ENCODE measurements around the gene C1QL4. TPM values are rescaled to one million over a fixed set of nuclear protein-coding genes. Genes with fewer than 3 reads are reported as not detected.

C1QL4 gene
- total RNA-seq, 1 experiment from 2014 or later, result 0.41 TPM

DNA sequence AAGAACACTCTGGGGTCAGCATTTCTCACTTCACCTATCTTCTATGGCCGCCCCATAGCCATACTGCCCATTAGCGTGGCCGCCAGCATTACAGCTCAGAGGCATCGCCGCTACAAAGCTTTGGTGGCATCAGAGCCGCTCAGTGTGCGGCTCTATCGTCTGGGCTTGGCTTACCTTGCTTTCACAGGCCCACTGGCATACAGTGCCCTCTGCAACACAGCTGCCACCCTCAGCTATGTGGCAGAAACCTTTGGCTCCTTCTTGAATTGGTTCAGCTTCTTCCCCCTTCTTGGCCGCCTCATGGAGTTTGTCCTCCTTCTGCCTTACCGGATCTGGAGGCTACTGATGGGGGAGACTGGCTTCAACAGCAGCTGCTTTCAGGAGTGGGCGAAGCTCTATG, 12.3 kb upstream of the C1QL4 start:
- no TSS peak for BruUV-seq (replicated peaks)
- ChIA-PET POLR2A (ENCODE audit: low non-redundant PET) (no interaction called here), CTCF (no interaction called here)
- DNase-seq (ENCODE audit: low spot score), result no peak
- peaks cover 14% of the 10 kb centered on the region for H3K27me3 ChIP-seq (replicated peaks; ENCODE audit: insufficient read depth, low read depth, low read length, poor library complexity)
- intact Hi-C loops (cut with micrococcal nuclease; ENCODE audit: unreplicated experiment), result no loop called here
- no peak overlapping the region for H3K27ac ChIP-seq (ENCODE audit: low read depth, low read length, poor library complexity, severe bottlenecking)
- H3K4me1 ChIP-seq (ENCODE audit: insufficient read depth, low read length, poor library complexity, severe bottlenecking), result peaks cover 25% of the 10 kb centered on the region
- no peaks in the 10 kb centered on the region for H3K36me3 ChIP-seq (ENCODE audit: insufficient read depth, low read length, poor library complexity, severe bottlenecking)
- TF ChIP-seq, protein P1, sequence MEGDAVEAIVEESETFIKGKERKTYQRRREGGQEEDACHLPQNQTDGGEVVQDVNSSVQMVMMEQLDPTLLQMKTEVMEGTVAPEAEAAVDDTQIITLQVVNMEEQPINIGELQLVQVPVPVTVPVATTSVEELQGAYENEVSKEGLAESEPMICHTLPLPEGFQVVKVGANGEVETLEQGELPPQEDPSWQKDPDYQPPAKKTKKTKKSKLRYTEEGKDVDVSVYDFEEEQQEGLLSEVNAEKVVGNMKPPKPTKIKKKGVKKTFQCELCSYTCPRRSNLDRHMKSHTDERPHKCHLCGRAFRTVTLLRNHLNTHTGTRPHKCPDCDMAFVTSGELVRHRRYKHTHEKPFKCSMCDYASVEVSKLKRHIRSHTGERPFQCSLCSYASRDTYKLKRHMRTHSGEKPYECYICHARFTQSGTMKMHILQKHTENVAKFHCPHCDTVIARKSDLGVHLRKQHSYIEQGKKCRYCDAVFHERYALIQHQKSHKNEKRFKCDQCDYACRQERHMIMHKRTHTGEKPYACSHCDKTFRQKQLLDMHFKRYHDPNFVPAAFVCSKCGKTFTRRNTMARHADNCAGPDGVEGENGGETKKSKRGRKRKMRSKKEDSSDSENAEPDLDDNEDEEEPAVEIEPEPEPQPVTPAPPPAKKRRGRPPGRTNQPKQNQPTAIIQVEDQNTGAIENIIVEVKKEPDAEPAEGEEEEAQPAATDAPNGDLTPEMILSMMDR (conservative IDR thresholded peaks at IDR 0.05; ENCODE audit: low read depth, low read length), result no peak
- H3K9me3 ChIP-seq (ENCODE audit: low read depth, low read length, poor library complexity, severe bottlenecking), result no peaks in the 10 kb centered on the region
- H3K4me3 ChIP-seq (ENCODE audit: low read depth, low read length, poor library complexity, severe bottlenecking), result no peak overlapping the region

DNA sequence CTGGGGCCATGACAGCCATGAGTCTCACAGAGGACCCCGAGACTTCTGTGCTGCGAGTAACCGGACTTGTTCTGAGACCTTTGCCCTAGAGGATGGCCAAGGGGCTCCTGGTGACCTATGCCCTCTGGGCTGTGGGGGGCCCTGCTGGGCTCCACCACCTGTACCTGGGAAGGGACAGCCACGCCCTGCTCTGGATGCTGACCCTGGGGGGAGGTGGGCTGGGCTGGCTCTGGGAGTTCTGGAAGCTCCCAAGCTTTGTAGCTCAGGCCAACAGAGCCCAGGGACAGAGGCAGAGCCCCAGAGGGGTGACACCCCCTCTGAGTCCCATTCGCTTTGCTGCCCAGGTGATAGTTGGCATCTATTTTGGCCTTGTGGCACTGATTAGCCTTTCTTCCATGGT, 11.8 kb upstream of the C1QL4 start:
- intact Hi-C loops (cut with micrococcal nuclease; ENCODE audit: unreplicated experiment), result no loop called here
- TF ChIP-seq EZH2 (IDR thresholded peaks at IDR 0.05; ENCODE audit: borderline replicate concordance, low read depth, low read length, poor library complexity, severe bottlenecking), result no peak
- TF ChIP-seq, protein P1 (conservative IDR thresholded peaks at IDR 0.05; ENCODE audit: low read depth, low read length), result no peak
- POLR2A ChIA-PET (ENCODE audit: low non-redundant PET), result interaction anchor here (0.7 kb wide), 1 partner anchor 116 kb away, joined by 3 read pairs; no protein-coding TSS in a partner anchor
- DNase-seq (ENCODE audit: low spot score), result no peak
- Histone ChIP-seq H3K27ac (ENCODE audit: low read depth, low read length, poor library complexity, severe bottlenecking) (no peak overlapping the region), H3K9me3 (ENCODE audit: low read depth, low read length, poor library complexity, severe bottlenecking) (no peaks in the 10 kb centered on the region), H3K27me3 (replicated peaks; ENCODE audit: insufficient read depth, low read depth, low read length, poor library complexity) (peaks cover 14% of the 10 kb centered on the region), H3K4me1 (ENCODE audit: insufficient read depth, low read length, poor library complexity, severe bottlenecking) (peaks cover 25% of the 10 kb centered on the region), H3K36me3 (ENCODE audit: insufficient read depth, low read length, poor library complexity, severe bottlenecking) (no peaks in the 10 kb centered on the region), H3K4me3 (ENCODE audit: low read depth, low read length, poor library complexity, severe bottlenecking) (no peak overlapping the region)
- no TSS peak for BruUV-seq (replicated peaks)
- CTCF ChIA-PET, result no interaction called here

DNA sequence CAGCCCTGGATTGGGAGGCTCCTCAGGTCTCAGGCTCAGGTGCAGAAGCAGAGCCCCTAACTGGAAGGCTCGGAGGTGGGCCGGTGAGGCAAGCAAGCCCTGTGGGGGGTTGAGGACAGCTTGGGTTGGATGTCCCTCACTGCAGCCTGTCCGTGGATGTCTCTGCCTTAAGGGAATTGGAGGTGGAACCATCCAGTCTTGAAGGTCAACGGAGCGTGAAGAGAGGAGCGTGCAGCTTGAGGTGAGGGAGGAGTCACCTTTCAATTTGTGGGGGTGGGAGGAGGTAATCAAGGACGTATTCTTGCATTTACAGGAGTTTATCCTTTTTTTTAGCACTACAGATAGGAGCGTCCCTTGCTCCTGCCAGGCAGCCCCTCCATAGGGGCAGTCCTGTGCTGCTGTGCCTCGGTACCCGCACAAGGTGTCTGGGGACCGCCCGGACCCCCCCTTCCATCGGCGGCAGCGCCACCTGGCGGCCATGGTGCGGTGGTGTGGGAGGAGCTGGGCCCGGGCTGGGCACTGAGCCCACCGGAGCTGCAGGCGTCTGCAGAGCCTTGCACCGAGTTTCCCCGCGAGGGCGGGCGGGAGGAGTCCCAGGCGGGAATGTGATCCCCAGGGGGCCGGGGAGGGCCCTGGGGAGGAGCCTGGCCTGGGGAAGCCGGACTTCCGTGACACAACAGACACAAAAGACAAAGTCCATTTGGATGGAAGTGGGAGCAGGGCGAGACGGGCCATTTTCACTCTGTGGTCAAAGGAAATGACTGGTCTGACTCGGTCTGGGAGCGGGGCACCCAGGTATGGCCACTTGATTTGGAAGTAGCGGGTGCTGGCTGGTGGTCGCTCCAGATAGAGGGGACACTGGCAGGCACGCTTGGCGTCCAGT, 10.6 kb upstream of the C1QL4 start:
- no TSS peak for BruUV-seq (replicated peaks)
- Histone ChIP-seq H3K9me3 (ENCODE audit: low read depth, low read length, poor library complexity, severe bottlenecking) (no peaks in the 10 kb centered on the region), H3K27ac (ENCODE audit: low read depth, low read length, poor library complexity, severe bottlenecking) (peak overlapping the region; percentile 15), H3K27me3 (replicated peaks; ENCODE audit: insufficient read depth, low read depth, low read length, poor library complexity) (peaks cover 14% of the 10 kb centered on the region), H3K4me3 (ENCODE audit: low read depth, low read length, poor library complexity, severe bottlenecking) (peak overlapping the region; percentile 51), H3K36me3 (ENCODE audit: insufficient read depth, low read length, poor library complexity, severe bottlenecking) (no peaks in the 10 kb centered on the region), H3K4me1 (ENCODE audit: insufficient read depth, low read length, poor library complexity, severe bottlenecking) (peaks cover 33% of the 10 kb centered on the region)
- DNase-seq (ENCODE audit: low spot score), result peak; percentile 92
- ChIA-PET POLR2A (ENCODE audit: low non-redundant PET) (interaction anchor here (0.7 kb wide), 1 partner anchor 115 kb away, joined by 3 read pairs; no protein-coding TSS in a partner anchor), CTCF (interaction anchor here (0.5 to 2.0 kb wide), 26 partner anchors 8 to 256 kb away, joined by 3 to 18 read pairs (median 6); partner anchors contain the start of genes C1QL4, SPATS2 and TROAP)
- TF ChIP-seq, protein P1 (conservative IDR thresholded peaks at IDR 0.05; ENCODE audit: low read depth, low read length), result peak; percentile 99
- no peak for TF ChIP-seq EZH2 (IDR thresholded peaks at IDR 0.05; ENCODE audit: borderline replicate concordance, low read depth, low read length, poor library complexity, severe bottlenecking)
- intact Hi-C loops (cut with micrococcal nuclease; ENCODE audit: unreplicated experiment), result loop anchor here (2.0 kb wide), 1 partner anchor 59 kb away; no protein-coding TSS in a partner anchor

All from A673 (cell line).